Activated CD4-positive, alpha-beta T cell treated with anti-CD3 and anti-CD28 coated beads for 4 hours (primary cell): ENCODE data around the gene UBE2L5.
"Not testable (repeated sequence)": the region's sequence is repeated elsewhere in the genome, so short reads cannot be mapped to it uniquely, and the experiment has no call there.

ENCODE experiments used
- DNase-seq, 2 donors: peaks; one replicate each; pipeline ENCODE4 v3.0.0-alpha.2; 2020

UBE2L5 gene

GRCh38 chr13:30440910-30441703 is 18.8 kb downstream of the UBE2L5 start:
- DNase-seq = no peak

DNA sequence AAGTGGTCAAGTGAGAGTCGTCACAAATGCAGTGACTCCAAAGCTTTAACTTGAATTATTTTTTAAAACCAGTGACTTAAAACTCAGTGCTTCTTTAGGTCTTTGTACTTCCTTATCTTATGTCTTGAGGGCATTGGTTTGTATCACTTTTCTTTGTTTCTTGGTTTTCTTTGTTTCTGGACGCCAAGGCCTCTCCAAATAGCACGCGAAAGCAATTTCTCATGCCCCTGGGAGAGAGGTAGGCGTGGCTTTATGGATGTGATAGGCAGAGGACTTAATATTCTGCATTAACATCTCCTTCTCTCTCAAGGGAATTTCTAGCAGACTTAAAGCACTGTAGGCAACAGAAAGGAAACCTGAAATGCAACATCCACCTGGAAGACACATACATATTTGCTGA is 20.6 kb downstream of the UBE2L5 start:
- DNase-seq = no peak

DNA sequence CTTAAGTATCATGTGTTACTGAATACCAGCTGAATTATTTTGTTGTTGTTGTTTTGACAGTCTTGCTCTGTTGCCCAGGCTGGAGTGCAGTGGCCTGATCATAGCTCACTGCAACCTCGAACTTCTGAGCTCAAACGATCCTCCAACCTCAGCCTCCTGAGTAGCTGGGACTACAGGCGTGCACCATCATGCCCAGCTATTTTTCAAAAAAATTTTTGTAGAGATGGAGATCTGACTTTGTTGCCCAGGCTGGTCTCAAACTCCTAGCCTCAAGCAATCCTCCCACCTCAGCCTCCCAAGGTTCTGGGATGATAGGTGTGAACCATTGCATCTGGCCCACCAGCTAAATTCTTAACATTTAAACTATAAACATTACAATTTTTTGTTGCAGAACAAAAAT is 21.2 kb downstream of the UBE2L5 start:
- DNase-seq = not testable (repeated sequence)

DNA sequence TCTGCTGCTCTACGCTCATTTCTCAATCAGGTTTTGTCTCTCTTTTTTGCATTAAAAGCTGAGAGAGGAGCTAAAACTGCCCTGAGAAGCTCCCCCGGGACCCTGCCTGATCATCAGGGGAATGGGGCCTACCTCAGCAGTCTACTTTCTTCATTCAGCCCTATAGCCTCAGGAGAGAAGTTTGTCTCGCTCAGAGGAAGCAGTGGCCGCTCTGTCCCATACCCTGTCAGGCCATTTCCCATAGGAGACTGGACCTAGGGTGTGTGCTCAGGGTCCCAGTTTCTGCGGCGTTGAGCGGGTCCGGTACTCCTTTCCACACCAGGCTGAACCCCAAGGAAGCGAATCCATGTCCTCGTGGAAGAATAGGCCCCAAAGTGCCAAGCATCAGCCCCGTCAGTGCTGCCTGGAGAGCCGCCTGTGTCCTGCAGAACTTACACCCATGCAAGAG is 21.7 kb downstream of the UBE2L5 start:
- DNase-seq = no peak

DNA sequence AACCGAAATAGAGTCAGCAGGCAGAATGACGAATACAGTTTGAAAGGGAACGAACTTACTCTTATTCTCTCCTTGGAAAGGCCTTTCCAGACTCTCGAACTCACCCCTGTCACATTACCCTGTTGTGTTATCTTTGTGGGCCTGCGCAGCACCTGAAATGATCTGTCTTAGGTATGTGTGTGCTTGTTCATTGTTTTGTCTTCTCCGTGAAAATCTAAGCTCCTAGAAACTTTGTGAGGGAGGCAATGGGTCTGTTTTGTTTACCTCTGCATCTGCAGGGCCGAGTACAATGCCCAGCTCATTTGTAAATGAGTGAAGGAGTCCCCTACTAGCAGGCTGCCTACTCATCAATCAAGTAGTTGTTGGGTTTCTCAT is 23.8 kb downstream of the UBE2L5 start:
- DNase-seq = no peak

- DNase-seq = no peak
Measured at GRCh38 chr13:30448441-30448840, 26.1 kb downstream of the UBE2L5 start.

DNA sequence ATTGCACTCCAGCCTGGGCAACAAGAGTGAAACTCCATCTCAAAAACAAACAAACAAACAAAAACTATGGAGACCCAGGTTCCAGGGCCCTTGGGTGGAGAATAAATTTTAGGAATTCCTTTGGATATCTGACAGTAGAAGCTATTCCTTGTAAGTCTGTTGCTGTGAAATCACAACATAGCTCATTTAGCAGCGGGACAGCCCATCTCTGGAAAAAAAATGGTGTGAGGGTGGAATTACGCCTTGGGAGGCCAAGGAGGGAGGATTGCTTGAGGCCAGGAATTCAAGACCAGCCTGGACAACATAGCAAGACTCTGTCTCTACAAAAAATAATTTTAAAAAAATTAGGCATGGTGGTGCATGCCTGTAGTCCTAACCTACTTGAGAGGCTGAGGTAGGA is 27.8 kb downstream of the UBE2L5 start:
- DNase-seq = no peak

GRCh38 chr13:30451476-30451875 is 29.2 kb downstream of the UBE2L5 start:
- DNase-seq = not testable (repeated sequence)

GRCh38 chr13:30453727-30454126 is 31.4 kb downstream of the UBE2L5 start:
- no peak for DNase-seq

DNA sequence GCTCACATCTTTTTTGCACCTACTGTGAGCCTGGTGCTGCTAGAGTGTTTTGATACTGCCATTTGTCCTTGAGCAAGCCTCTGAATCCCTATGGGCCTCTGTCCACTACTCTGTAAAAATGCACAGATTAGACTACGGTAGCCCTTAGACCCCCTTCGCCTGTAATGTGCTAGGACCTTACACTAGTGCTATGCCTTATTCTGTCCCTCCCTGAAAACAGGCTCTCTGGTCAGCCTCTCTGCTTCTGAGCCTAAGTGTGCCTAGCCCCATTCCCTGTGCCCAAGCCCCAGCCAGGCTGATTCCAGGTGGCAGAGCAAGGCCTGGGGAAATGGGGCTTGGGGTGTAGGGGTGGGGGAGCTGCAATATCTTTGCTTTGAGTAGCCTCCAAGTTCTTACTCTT is 32.7 kb downstream of the UBE2L5 start:
- no peak for DNase-seq

GRCh38 chr13:30456290-30456689 is 34.0 kb downstream of the UBE2L5 start:
- no peak for DNase-seq

DNA sequence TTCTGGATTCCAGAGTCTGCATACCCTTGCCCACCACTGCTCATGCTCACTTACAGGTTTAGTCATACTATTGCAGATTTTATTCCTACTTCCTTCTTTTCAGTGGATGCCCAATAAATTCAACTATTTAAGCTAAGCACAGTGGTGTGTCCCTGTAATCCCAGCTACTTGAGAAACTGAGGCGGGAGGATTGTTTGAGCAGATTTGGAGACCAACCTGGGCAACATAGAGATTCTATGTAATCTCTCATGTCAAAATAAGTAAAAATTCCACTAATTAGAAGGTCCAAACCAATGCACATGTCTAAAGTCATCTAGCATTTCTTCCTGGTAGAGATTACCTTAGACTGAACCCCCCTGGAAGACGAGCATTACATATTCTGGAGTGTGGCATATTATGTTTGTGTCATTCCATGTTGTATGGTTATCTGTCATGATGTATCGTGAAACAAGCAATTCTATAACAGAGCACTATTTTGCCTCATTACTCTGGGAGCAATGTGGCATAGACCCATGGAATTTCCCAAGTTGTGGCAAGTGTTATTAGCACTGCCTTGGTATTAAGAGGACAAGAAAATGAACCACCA is 35.1 kb downstream of the UBE2L5 start:
- no peak for DNase-seq

DNA sequence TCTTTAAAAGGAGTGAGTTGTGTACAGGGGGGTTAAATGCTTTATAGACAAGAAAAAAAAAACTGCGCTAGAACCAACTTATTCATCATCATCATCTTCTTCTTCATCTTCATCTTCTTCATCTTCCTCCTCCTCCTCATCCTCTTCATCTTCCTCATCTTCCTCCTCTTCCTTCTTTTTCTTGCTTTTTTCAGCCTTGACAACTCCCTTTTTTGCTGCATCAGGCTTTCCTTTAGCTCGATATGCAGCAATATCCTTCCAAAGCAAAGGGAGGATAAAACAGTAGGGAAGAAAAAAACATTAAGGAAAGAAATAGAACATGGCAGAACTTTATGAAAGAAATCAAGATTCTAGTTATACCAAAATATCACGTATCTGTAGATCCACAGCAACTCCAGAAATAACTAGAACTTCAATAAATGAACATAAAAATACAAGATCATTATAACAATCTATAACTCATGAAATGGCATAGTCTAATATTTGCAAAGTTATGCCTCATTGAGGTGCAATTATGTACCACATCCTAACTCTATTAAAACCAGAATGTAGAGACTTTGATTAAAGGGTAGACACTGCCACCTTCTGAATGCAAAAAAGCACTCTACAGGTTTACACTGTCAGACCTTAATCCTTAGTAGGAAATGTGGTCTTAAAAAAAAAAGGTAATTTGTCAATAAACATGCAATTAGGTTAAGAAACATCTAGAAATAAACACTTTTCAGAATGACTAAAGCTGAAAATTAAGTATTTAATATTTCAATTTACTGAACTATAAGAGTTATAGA is 39.2 kb downstream of the UBE2L5 start:
- peak in 1 of 2 donors; percentile 20 for DNase-seq

- DNase-seq = peak; percentile 69 to 73
Measured at GRCh38 chr13:30463787-30464495, 41.6 kb downstream of the UBE2L5 start.

DNA sequence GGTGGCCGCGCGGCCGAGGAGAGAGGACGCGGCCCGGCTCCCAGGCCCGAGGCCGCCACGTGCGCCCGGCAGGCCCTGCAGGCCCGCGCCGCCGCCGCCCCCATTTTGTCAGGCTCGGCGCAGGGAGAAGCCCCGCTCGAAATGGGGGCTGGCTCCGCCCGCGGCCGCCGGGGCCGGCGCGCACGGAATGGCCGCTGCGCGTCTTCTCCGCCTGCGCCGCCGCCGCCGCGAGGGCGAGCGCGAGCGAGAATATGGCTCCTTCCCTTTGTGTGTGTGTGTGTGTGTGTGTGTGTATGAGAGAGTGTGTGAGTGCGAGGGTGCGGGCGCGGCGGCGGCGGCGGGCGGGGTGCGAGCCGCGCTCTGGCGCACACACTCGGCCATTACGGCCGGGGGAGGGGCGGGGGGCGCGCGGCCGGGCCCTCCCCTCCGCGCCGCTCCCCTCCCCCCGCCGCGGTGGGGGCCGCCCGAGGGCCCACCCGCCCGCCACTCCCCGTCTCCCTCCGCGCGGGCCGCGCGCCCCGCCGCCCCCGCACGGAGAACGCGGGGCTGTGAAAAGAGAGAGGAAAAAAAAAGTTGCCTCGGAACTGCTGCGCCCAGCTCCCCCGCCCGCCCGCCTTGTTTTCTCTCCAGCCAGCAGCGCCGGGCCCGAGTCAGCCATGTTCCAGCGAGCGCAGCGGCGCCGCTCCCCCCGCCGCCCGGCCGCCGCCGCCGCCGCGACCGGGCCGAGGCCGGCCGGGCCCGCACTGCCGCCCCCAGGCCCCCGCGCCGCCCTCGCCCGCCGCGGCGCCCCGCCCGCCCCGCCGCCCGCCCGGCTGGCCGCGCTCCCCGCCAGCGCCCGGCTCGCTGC is 42.4 kb downstream of the UBE2L5 start:
- peak; percentile 79 to 86 for DNase-seq

DNA sequence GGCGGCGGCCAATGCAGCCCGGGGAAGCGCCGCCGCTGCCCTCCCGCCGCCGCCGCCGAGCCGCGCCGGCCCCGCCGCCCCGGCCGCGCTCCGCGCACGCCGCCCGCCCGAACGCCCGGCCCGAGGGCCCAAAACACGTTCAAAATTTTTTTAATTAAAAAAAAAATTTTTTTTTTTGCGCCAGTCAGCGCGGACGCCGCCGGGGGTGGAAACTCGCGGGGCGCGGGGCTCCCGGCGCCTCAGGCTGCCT is 43.0 kb downstream of the UBE2L5 start:
- DNase-seq = no peak

GRCh38 chr13:30465593-30466357 is 43.5 kb downstream of the UBE2L5 start, which contains the start of gene HMGB1:
TSS of gene HMGB1 (minus strand) at chr13:30465936. CDS start at chr13:30463680, 2,256 bp downstream.
- peak; percentile 93 to 96 for DNase-seq

GRCh38 chr13:30466358-30466714 is 44.0 kb downstream of the UBE2L5 start:
- DNase-seq = no peak

DNA sequence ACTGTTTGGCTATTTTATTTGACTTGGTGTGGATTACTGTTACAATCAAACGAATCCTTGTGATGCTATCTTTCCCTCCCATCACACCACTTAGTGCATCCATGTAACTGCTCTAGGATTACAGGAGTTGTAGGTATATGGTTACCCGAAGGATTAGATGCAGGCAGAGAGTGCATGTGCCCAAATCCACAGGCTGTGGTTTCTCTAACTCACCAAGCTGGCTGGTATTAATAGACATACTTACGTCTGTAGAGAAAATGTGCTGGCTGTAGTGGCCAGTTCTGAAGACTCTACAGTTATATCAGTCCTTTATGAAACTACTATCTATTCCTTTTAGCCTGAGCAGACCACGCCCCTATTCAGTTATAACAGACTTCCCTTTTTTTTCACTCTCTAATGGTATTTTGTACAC is 44.6 kb downstream of the UBE2L5 start:
- no peak for DNase-seq

DNA sequence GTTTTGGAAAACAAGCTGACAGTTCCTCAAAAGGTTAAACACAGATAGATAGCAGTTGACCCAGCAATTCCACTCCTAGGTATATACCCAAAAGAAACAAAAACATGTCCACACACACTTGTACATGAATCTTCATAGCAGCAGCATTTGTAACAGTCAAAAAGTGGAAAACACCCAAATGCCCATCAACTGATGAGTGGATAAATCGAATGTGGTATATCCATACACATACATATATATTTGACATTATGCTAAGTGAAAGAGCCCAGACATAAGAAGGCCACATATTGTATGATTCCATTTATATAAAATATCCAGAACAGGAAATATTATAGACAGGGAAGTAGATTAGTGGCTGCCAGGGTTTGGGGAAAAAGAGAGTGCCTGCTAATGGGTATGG is 51.4 kb downstream of the UBE2L5 start:
- DNase-seq = no peak

DNA sequence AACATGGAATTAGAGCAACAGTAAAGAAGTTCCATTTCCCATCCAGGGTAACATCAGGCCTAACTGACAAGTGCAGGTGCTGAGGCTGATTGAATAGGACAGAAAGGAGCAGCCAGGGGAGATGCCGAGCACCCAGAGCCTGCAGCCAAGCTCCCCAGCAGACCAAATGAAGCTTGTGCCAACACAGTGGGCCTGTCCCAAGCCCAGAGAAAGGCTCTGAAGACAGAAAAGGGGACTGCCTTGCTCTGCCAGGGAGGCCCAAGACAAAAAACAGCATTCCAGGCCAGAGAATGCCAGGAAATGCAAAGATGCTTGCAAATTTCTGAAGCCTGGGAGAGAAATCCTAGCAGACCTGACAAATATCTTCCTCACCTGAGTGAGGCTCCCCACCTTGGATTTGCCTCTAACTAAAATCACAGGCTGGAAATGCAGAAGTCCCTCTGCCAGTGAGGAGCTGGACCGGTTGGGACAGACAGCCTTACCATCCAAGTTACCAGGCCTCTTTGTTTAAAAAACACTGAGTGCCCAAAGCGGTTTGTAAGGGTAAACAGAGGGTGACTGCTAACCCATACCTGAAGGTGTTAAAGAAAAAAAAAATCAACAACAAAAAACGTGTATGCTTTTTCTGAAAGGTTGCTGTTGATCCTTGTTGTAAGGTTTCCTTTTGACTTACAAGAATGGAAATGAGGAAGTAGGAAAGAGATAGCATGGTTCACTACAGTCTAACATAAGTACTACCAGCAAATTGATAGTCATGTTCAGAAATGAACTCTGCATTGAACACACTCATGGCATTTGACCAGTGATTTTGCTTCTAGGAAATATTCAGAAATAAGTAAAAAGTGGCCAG is 55.3 kb downstream of the UBE2L5 start:
- DNase-seq = no peak
